HepG2 (cell line): Measurements from ENCODE around the gene FJX1. TPM values are rescaled to one million over a fixed set of nuclear protein-coding genes. Genes with fewer than 3 reads are reported as not detected.

ENCODE experiments used
- ATAC-seq: fragments of 200-7000 bp; cut with Tn5 transposase; 3 replicates; pipeline ENCODE4 v1.9.1; 2020; ENCODE audit warnings: mild to moderate bottlenecking, moderate library complexity
- BruUV-seq: library from RNA; stranded (reverse); fragments of 400-500 nt; replicated peaks from 2 replicates; lab custom pipeline; 2021; lab: Mats Ljungman, UMichigan
- CTCF ChIA-PET: fragments of 300-600 bp; formaldehyde crosslinking; extraction: SDS; loops from one replicate; lab custom pipeline; 2021; ENCODE audit warnings: low total read pairs, inconsistent platforms, low intra/inter-chr PET ratio; lab: Yijun Ruan, JAX
- POLR2A ChIA-PET: fragments of 350-600 bp; sonication (Branson Sonifier 250); formaldehyde crosslinking; loops from one replicate; lab custom pipeline; 2020; ENCODE audit warnings: antibody characterized with exemption, inconsistent platforms; lab: Yijun Ruan, JAX
- DNase-seq: peaks from one replicate; pipeline ENCODE4 v3.0.0-alpha.2; 2015; ENCODE audit warnings: low spot score
- FAIRE-seq: peaks from 3 replicates; lab custom pipeline; 2011; peaks lifted over from hg19 to GRCh38; lab: Jason Lieb, UNC
- H2AFZ ChIP-seq: one replicate; pipeline ENCODE4 v1.6.1; 2011; ENCODE audit warnings: low read length, inconsistent platforms
- H3K27ac ChIP-seq: fragments of 300-600 bp; 3 replicates; pipeline ENCODE4 v1.8.0; 2011; ENCODE audit warnings: mixed run types, mild to moderate bottlenecking, mixed read lengths, low read length, inconsistent platforms; ENCODE audit not compliant: insufficient read depth; ENCODE audit errors: extremely low read length
- H3K27me3 ChIP-seq, 2 experiments: fragments of 200-600 bp in 1 of 2; 2 replicates in 1 of 2; 3 replicates in 1 of 2; pipeline versions ENCODE4 v1.6.0 to v1.8.0; 2011; ENCODE audit warnings: low read length in 2 of 2, mild to moderate bottlenecking in 2 of 2, moderate library complexity in 2 of 2, inconsistent platforms in 1 of 2; ENCODE audit not compliant: insufficient read depth in 2 of 2, control insufficient read depth in 1 of 2
- H3K36me3 ChIP-seq, 2 experiments: fragments of 200-600 bp in 1 of 2; replicated peaks in 1 of 2; 2 replicates in 1 of 2; 3 replicates in 1 of 2; pipeline versions ENCODE4 v1.5.1 to v1.8.0; 2011; ENCODE audit warnings: low read length in 2 of 2, inconsistent platforms in 1 of 2; ENCODE audit not compliant: insufficient read depth in 2 of 2, control insufficient read depth in 1 of 2
- H3K4me1 ChIP-seq: 2 replicates; pipeline ENCODE4 v1.5.1; 2012; ENCODE audit warnings: low read length, inconsistent platforms; ENCODE audit not compliant: insufficient read depth
- H3K4me2 ChIP-seq: 2 replicates; pipeline ENCODE4 v1.6.0; 2011; ENCODE audit warnings: low read depth, low read length, inconsistent platforms
- H3K4me3 ChIP-seq, 3 experiments: fragments of 200-600 bp in 1 of 3; sonication (generic), shearing (Covaris generic) in 1 of 3; replicated peaks in 1 of 3; 2 replicates each; pipeline ENCODE4 v1.5.1; 2011 to 2016; ENCODE audit warnings: low read length in 3 of 3, inconsistent platforms in 2 of 3, low read depth in 2 of 3, mild to moderate bottlenecking in 2 of 3, control low read depth in 1 of 3, mixed read lengths in 1 of 3; ENCODE audit not compliant: insufficient read depth in 1 of 3
- H3K79me2 ChIP-seq: one replicate; pipeline ENCODE4 v1.6.1; 2011; ENCODE audit warnings: low read length, inconsistent platforms; ENCODE audit not compliant: insufficient read depth
- H3K9ac ChIP-seq: 2 replicates; pipeline ENCODE4 v1.6.0; 2011; ENCODE audit warnings: mild to moderate bottlenecking, low read depth, low read length, inconsistent platforms; ENCODE audit not compliant: insufficient read depth
- H3K9me3 ChIP-seq: 2 replicates; pipeline ENCODE4 v1.5.1; 2012; ENCODE audit warnings: mild to moderate bottlenecking, low read length
- H4K20me1 ChIP-seq: 2 replicates; pipeline ENCODE4 v1.6.0; 2011; ENCODE audit warnings: inconsistent platforms, mild to moderate bottlenecking, low read length, moderate library complexity; ENCODE audit not compliant: insufficient read depth
- CBX5 ChIP-seq: sonication (generic); formaldehyde crosslinking; IDR thresholded peaks from 2 replicates; pipeline ENCODE4 v1.4.0; 2020; ENCODE audit warnings: missing genetic modification reagents, borderline replicate concordance
- HIVEP1 ChIP-seq: sonication (generic); formaldehyde crosslinking; IDR thresholded peaks from 2 replicates; pipeline ENCODE4 v1.4.0; 2020; ENCODE audit warnings: mild to moderate bottlenecking, missing genetic modification reagents
- NFYB ChIP-seq: sonication (generic); formaldehyde crosslinking; IDR thresholded peaks from 2 replicates; pipeline ENCODE4 v1.4.0; 2020; ENCODE audit warnings: missing genetic modification reagents
- PCBP1 ChIP-seq: fragments of 200-400 bp; formaldehyde crosslinking; IDR thresholded peaks from 2 replicates; pipeline ENCODE4 v1.6.1; 2017; ENCODE audit warnings: mild to moderate bottlenecking, low read depth, low read length, borderline replicate concordance
- ZNF598 ChIP-seq: sonication (generic); formaldehyde crosslinking; IDR thresholded peaks from 2 replicates; pipeline ENCODE4 v1.5.1; 2020; ENCODE audit warnings: mild to moderate bottlenecking, missing genetic modification reagents, borderline replicate concordance
- ZNF737 ChIP-seq: sonication (generic); formaldehyde crosslinking; IDR thresholded peaks from 2 replicates; pipeline ENCODE4 v1.5.0; 2020; ENCODE audit warnings: missing genetic modification reagents, mild to moderate bottlenecking, borderline replicate concordance
- ZNF773 ChIP-seq: sonication (generic); formaldehyde crosslinking; IDR thresholded peaks from 2 replicates; pipeline ENCODE4 v1.4.0; 2020; ENCODE audit warnings: missing genetic modification reagents, borderline replicate concordance
- WGBS: methylation state at CpG from one replicate; pipeline ENCODE4 v1.1.6; 2017; ENCODE audit warnings: low lambda C conversion rate; 5-methylcytosine and 5-hydroxymethylcytosine counted together
- in situ Hi-C: cut with HindIII; loops from 2 replicates; pipeline ENCODE4 v1.10.0; 2017; ENCODE audit warnings: low pct_unique_long_range_greater_than_20kb; ENCODE audit not compliant: extremely low pct_ligation_motif_present
- intact Hi-C: fragments of 100-400 bp; cut with micrococcal nuclease; formaldehyde crosslinking; loops from one replicate; pipeline ENCODE4 v1.10.0; 2022; ENCODE audit not compliant: unreplicated experiment
- polyA plus RNA-seq, 8 experiments: library from polyadenylated mRNA; depleted of rRNA in 3 of 8; stranded (reverse) in 7 of 8; unstranded in 1 of 8; fragments of >200 nt; fragmentation: Illumina TruSeq in 4 of 8; extraction: Trizol in 4 of 8; gene quantifications; 2 replicates each; pipeline versions ENCODE4 v1.2.1 to v1.2.3, GENCODE V29; 2011 to 2016; ENCODE audit warnings: low read depth in 4 of 8, missing spikeins in 1 of 8, mixed read lengths in 1 of 8; ENCODE audit not compliant: insufficient read depth in 1 of 8
- total RNA-seq, 5 experiments: library from RNA; depleted of rRNA; stranded (reverse); fragments of >200 nt; fragmentation: Illumina TruSeq; extraction: Trizol; gene quantifications; 2 replicates each; pipeline ENCODE4 v1.2.3, GENCODE V29; 2016; ENCODE audit warnings: low read depth in 1 of 5
- TF ChIP-seq, protein P1 (sequence below): IDR thresholded peaks from 2 replicates; pipeline ENCODE4 v1.6.1; 2016
- TF ChIP-seq, protein P2 (sequence below): sonication (generic); formaldehyde crosslinking; IDR thresholded peaks from 2 replicates; pipeline ENCODE4; 2020; ENCODE audit warnings: missing genetic modification reagents, mild to moderate bottlenecking, borderline replicate concordance

The FJX1 gene
- total and polyA plus RNA-seq, 2 of the 13 experiments (the other 11 are each of a cell fraction or from before 2014, with no cell fraction given), result 0.40 to 0.82 TPM

DNA sequence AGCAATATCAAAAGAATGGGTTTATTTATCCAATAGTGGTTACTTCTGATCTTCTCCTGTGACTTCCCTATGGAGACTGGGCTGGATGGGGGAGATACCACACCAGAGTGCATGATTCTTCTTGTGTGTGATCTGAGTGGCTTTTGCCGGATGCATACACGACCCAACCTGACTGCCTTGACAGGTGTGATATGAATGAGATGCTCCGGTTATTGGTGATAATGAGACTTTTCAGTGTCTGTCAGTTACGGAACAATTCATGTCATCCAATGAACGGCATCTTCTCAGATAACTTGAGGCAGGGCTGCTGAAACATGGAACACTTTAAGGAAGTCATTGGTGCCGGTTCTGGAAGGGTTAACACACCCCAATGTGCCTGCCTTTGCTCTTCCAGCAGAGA is 17.7 kb downstream of the FJX1 start:
- WGBS, result 28% methylated on average over 6 of the region's 6 CpGs
- in situ Hi-C loops, result no loop called here
- FAIRE-seq, result no peak

More for the DNA sequence above, 17.7 kb downstream of the FJX1 start:
- no peak overlapping the region for H2AFZ ChIP-seq
- peaks cover 0 to 21% of the 10 kb centered on the region in 2 experiments; a peak in 2 of 5 replicates for H3K27me3 ChIP-seq
- no peaks in the 10 kb centered on the region for H3K9me3 ChIP-seq
- H3K9ac ChIP-seq, result no peak overlapping the region
- H3K36me3 ChIP-seq, result no peaks in the 10 kb centered on the region
- intact Hi-C loops, result no loop called here
- H3K4me3 ChIP-seq, result no peak overlapping the region
- ChIA-PET CTCF (no interaction called here), POLR2A (no interaction called here)
- ATAC-seq (no peak), DNase-seq (no peak)
- no peaks in the 10 kb centered on the region for H4K20me1 ChIP-seq
- H3K4me2 ChIP-seq, result no peak overlapping the region
- no peak overlapping the region for H3K27ac ChIP-seq
- no TSS peak for BruUV-seq
- peaks cover 11% of the 10 kb centered on the region for H3K4me1 ChIP-seq
- no peaks in the 10 kb centered on the region for H3K79me2 ChIP-seq
- TF ChIP-seq PCBP1 (no peak), ZNF737 (CRISPR knock-in tag) (no peak), HIVEP1 (no peak), NFYB (CRISPR knock-in tag) (no peak), CBX5 (CRISPR knock-in tag) (no peak), ZNF598 (CRISPR knock-in tag) (no peak), ZNF773 (CRISPR knock-in tag) (no peak)
- TF ChIP-seq, protein P1, sequence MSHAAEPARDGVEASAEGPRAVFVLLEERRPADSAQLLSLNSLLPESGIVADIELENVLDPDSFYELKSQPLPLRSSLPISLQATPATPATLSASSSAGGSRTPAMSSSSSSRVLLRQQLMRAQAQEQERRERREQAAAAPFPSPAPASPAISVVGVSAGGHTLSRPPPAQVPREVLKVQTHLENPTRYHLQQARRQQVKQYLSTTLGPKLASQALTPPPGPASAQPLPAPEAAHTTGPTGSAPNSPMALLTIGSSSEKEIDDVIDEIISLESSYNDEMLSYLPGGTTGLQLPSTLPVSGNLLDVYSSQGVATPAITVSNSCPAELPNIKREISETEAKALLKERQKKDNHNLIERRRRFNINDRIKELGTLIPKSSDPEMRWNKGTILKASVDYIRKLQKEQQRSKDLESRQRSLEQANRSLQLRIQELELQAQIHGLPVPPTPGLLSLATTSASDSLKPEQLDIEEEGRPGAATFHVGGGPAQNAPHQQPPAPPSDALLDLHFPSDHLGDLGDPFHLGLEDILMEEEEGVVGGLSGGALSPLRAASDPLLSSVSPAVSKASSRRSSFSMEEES (CRISPR knock-in tag), result no peak
- TF ChIP-seq, protein P2, sequence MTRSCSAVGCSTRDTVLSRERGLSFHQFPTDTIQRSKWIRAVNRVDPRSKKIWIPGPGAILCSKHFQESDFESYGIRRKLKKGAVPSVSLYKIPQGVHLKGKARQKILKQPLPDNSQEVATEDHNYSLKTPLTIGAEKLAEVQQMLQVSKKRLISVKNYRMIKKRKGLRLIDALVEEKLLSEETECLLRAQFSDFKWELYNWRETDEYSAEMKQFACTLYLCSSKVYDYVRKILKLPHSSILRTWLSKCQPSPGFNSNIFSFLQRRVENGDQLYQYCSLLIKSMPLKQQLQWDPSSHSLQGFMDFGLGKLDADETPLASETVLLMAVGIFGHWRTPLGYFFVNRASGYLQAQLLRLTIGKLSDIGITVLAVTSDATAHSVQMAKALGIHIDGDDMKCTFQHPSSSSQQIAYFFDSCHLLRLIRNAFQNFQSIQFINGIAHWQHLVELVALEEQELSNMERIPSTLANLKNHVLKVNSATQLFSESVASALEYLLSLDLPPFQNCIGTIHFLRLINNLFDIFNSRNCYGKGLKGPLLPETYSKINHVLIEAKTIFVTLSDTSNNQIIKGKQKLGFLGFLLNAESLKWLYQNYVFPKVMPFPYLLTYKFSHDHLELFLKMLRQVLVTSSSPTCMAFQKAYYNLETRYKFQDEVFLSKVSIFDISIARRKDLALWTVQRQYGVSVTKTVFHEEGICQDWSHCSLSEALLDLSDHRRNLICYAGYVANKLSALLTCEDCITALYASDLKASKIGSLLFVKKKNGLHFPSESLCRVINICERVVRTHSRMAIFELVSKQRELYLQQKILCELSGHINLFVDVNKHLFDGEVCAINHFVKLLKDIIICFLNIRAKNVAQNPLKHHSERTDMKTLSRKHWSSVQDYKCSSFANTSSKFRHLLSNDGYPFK (CRISPR knock-in tag), result no peak
